Breast epithelium (tissue), 3 donors: ENCODE data around the gene CTNNAL1.

ENCODE experiments used
- POLR2A ChIP-seq: fragments of 450-650 bp; IDR thresholded peaks from one replicate; pipeline ENCODE4 v1.6.1; 2016; ENCODE audit warnings: antibody characterized with exemption, mild to moderate bottlenecking, moderate library complexity
- POLR2AphosphoS5 ChIP-seq, 3 donors: sonication (generic); formaldehyde crosslinking; IDR thresholded peaks; one replicate each; pipeline ENCODE4 v1.6.1; 2017; ENCODE audit warnings: antibody characterized with exemption in 3 of 3
- TF ChIP-seq, protein P1 (sequence below), 3 donors: fragments of 450-650 bp; IDR thresholded peaks; one replicate each; pipeline ENCODE4 v1.5.1; 2016 to 2017; ENCODE audit warnings: antibody characterized with exemption in 3 of 3, mild to moderate bottlenecking in 3 of 3, moderate library complexity in 3 of 3

DNA sequence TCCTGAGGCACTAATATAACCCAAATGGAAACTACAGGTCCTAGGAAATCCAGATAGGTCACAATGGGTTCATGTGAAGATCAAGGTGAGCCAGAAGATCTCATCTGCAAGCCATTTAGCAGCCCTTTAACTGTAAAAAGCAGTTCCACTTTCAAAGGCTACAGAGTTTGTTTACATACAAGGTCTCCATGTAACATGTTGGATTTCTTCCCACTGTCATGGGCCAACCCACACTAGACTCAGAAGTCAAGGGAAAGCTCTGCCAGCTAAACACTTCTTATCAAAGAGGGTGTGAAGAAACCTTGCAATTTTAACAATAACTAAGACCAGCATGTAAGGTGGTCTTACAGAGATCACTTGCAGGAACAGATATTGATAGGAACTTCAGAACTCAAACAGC, 3.8 kb upstream of the CTNNAL1 start:
- TF ChIP-seq, protein P1, sequence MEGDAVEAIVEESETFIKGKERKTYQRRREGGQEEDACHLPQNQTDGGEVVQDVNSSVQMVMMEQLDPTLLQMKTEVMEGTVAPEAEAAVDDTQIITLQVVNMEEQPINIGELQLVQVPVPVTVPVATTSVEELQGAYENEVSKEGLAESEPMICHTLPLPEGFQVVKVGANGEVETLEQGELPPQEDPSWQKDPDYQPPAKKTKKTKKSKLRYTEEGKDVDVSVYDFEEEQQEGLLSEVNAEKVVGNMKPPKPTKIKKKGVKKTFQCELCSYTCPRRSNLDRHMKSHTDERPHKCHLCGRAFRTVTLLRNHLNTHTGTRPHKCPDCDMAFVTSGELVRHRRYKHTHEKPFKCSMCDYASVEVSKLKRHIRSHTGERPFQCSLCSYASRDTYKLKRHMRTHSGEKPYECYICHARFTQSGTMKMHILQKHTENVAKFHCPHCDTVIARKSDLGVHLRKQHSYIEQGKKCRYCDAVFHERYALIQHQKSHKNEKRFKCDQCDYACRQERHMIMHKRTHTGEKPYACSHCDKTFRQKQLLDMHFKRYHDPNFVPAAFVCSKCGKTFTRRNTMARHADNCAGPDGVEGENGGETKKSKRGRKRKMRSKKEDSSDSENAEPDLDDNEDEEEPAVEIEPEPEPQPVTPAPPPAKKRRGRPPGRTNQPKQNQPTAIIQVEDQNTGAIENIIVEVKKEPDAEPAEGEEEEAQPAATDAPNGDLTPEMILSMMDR (IDR thresholded peaks at IDR 0.05), result no peak
- TF ChIP-seq POLR2A (no peak), POLR2AphosphoS5 (IDR thresholded peaks at IDR 0.05) (no peak)
